ENCODE measurements around the gene FYTTD1.

The FYTTD1 gene

DNA sequence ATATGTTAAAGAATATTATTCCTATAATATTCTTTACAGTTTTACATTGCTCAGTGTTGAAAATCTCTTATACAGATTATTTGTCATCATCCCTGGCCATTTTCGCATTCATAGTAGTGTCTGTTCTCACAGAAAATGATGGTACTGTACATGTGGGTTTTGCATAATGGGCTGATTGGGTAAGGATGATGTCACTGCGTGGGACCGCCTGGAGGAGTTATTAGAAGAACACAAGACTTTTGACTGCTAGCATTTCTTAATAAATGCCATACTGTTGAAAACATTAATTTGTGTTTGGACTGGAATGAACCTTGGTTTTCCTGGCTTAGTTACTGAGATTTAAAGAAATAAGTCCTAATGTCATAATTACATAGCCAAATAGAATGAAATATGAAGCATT is 61.7 kb downstream of the FYTTD1 start:
- no peak overlapping the region for H3K27ac ChIP-seq
- no peak overlapping the region for H3K4me2 ChIP-seq
- no peaks in the 10 kb centered on the region for H3K36me3 ChIP-seq (ENCODE audit: insufficient read depth)
- TF ChIP-seq, protein P1, sequence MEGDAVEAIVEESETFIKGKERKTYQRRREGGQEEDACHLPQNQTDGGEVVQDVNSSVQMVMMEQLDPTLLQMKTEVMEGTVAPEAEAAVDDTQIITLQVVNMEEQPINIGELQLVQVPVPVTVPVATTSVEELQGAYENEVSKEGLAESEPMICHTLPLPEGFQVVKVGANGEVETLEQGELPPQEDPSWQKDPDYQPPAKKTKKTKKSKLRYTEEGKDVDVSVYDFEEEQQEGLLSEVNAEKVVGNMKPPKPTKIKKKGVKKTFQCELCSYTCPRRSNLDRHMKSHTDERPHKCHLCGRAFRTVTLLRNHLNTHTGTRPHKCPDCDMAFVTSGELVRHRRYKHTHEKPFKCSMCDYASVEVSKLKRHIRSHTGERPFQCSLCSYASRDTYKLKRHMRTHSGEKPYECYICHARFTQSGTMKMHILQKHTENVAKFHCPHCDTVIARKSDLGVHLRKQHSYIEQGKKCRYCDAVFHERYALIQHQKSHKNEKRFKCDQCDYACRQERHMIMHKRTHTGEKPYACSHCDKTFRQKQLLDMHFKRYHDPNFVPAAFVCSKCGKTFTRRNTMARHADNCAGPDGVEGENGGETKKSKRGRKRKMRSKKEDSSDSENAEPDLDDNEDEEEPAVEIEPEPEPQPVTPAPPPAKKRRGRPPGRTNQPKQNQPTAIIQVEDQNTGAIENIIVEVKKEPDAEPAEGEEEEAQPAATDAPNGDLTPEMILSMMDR (conservative IDR thresholded peaks at IDR 0.05; ENCODE audit: low read depth, low read length): no peak
- H2AFZ ChIP-seq (ENCODE audit: low read depth): no peak overlapping the region
- peaks cover 8% of the 10 kb centered on the region for H3K79me2 ChIP-seq (ENCODE audit: insufficient read depth, low read depth)
- H4K20me1 ChIP-seq (ENCODE audit: insufficient read depth): no peaks in the 10 kb centered on the region
- no peaks in the 10 kb centered on the region for H3K27me3 ChIP-seq (ENCODE audit: insufficient read depth, low read depth)
- no peak overlapping the region for H3K9ac ChIP-seq
- H3K4me1 ChIP-seq (ENCODE audit: low read depth, poor library complexity, severe bottlenecking): peaks cover 18% of the 10 kb centered on the region
- H3K4me3 ChIP-seq (IDR thresholded peaks at IDR 0.05; ENCODE audit: insufficient read depth, low read depth, low read length): no peak overlapping the region

DNA sequence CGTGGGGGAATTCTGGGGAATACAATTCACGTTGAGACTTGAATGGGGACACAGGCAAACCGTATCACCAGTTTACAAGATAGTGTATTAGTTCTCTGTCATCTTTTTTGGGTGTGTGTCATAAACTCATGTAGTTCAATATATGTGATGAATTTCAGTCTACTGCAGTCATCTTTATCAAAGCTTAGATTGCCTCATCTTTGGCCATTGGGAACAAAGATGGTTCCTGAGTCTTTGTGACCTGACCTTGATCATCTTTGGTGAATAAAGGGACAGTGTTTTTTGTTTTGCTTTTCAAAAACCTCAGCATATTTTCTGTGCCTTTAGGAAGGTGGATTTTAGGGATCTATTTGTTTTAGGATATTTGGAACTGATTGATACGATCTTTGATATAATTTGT is 64.7 kb downstream of the FYTTD1 start:
- Histone ChIP-seq H3K4me1 (ENCODE audit: low read depth, poor library complexity, severe bottlenecking) (peaks cover 12% of the 10 kb centered on the region), H3K4me3 (IDR thresholded peaks at IDR 0.05; ENCODE audit: insufficient read depth, low read depth, low read length) (no peak overlapping the region), H3K27me3 (ENCODE audit: insufficient read depth, low read depth) (no peaks in the 10 kb centered on the region), H4K20me1 (ENCODE audit: insufficient read depth) (no peaks in the 10 kb centered on the region), H3K27ac (no peak overlapping the region), H3K9ac (no peak overlapping the region), H3K79me2 (ENCODE audit: insufficient read depth, low read depth) (peaks cover 8% of the 10 kb centered on the region), H3K4me2 (no peak overlapping the region), H2AFZ (ENCODE audit: low read depth) (no peak overlapping the region), H3K36me3 (ENCODE audit: insufficient read depth) (no peaks in the 10 kb centered on the region)
- TF ChIP-seq, protein P1 (conservative IDR thresholded peaks at IDR 0.05; ENCODE audit: low read depth, low read length): no peak

DNA sequence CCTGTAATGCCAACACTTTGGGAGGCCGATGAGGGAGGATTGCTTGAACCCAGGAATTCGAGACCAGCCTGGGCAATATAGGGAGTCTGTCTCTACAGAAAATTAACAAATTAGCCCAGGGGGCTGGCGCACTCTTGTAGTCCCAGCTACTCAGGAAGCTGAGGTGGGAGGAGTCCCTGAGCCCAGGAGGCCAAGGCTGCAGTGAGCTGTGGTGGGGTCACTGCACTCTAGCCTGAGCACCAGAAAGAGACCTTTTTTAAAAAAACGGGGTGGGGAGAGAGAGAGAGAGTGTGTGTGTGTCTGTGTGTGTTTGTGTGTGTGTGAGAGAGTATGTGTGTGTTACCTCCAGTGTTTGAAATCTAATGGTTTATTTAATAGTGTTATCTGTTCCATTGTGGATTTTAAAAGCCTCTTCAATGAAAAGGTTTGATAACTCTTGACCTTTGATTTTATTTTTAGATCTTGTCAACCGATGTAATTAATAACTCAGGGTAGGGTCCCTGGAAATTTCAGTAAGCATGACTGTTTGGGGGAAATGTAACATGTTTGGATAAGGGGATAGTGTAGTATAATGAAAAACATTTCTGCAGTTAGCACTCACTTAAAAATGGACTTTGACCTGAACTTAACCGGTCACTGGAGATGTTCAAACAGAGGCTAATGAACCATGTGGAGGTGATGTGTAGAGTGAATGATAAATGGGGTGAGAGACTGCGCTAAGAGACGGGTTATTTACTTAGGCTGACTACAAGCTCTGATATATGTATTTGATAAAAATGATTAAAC is 71.1 kb downstream of the FYTTD1 start:
- H2AFZ ChIP-seq (ENCODE audit: low read depth): no peak overlapping the region
- H3K4me2 ChIP-seq: no peak overlapping the region
- no peak overlapping the region for H3K27ac ChIP-seq
- H3K4me3 ChIP-seq (IDR thresholded peaks at IDR 0.05; ENCODE audit: insufficient read depth, low read depth, low read length): no peak overlapping the region
- H3K4me1 ChIP-seq (ENCODE audit: low read depth, poor library complexity, severe bottlenecking): no peaks in the 10 kb centered on the region
- no peaks in the 10 kb centered on the region for H3K36me3 ChIP-seq (ENCODE audit: insufficient read depth)
- no peaks in the 10 kb centered on the region for H4K20me1 ChIP-seq (ENCODE audit: insufficient read depth)
- no peak overlapping the region for H3K9ac ChIP-seq
- no peaks in the 10 kb centered on the region for H3K79me2 ChIP-seq (ENCODE audit: insufficient read depth, low read depth)
- no peaks in the 10 kb centered on the region for H3K27me3 ChIP-seq (ENCODE audit: insufficient read depth, low read depth)
- TF ChIP-seq, protein P1 (conservative IDR thresholded peaks at IDR 0.05; ENCODE audit: low read depth, low read length): no peak

DNA sequence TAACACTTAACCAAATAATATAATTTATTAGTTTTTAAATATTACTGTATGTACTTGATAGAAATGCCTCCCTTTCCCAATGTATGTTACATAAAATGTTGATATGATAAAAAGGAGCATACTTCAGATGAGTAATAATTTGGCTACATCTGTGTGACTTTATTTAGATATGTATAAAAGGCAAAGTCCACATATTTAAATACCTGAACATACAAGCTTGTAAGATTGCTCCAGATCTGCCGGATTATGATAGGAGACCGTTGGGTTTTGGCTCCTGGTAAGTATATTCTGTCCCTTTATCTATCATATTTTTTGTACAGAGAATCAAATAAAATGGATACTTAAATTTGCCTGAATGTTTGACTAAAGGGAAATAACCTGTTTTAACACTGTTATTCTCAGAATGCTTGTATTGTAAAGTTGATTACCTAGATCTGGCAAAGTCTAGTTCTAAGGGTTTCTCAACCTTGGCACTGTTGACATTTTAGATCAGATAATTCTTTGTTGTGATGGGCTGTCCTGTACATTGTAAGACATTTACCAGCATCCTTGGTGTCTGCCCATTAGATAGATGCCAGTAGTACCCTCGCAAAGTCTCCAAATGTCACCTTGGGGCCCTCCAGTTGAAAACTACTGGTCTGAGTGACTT is 79.8 kb downstream of the FYTTD1 start:
- Histone ChIP-seq H3K4me2 (no peak overlapping the region), H3K9ac (no peak overlapping the region), H3K27ac (no peak overlapping the region), H2AFZ (ENCODE audit: low read depth) (no peak overlapping the region), H4K20me1 (ENCODE audit: insufficient read depth) (no peaks in the 10 kb centered on the region), H3K36me3 (ENCODE audit: insufficient read depth) (no peaks in the 10 kb centered on the region), H3K27me3 (ENCODE audit: insufficient read depth, low read depth) (no peaks in the 10 kb centered on the region), H3K4me3 (IDR thresholded peaks at IDR 0.05; ENCODE audit: insufficient read depth, low read depth, low read length) (no peak overlapping the region), H3K4me1 (ENCODE audit: low read depth, poor library complexity, severe bottlenecking) (peaks cover 7% of the 10 kb centered on the region), H3K79me2 (ENCODE audit: insufficient read depth, low read depth) (no peaks in the 10 kb centered on the region)
- TF ChIP-seq, protein P1 (conservative IDR thresholded peaks at IDR 0.05; ENCODE audit: low read depth, low read length): no peak

Measured in KMS-11 (cell line).